Activated CD4-positive, alpha-beta memory T cell treated with anti-CD3 and anti-CD28 coated beads, Interleukin-2, amount 10 ng/mL, durations not matched to agents 7 days and 5 days (primary cell): Measurements from ENCODE around the gene UTP20. TPM values are rescaled to one million over a fixed set of nuclear protein-coding genes. Genes with fewer than 3 reads are reported as not detected.
A peak's percentile ranks its signal among the peaks of the same experiment; 100 is the strongest.
"Not testable (repeated sequence)": the region's sequence is repeated elsewhere in the genome, so short reads cannot be mapped to it uniquely, and the experiment has no call there.

Source experiments
- CTCF ChIA-PET: fragments of 350-600 bp; sonication (Branson Sonifier 250); formaldehyde crosslinking; loops from one replicate; lab custom pipeline; 2021; ENCODE audit warnings: antibody characterized with exemption, inconsistent platforms; lab: Charles Lee
- POLR2A ChIA-PET: fragments of 350-600 bp; sonication (Branson Sonifier 250); formaldehyde crosslinking; loops from one replicate; lab custom pipeline; 2021; ENCODE audit warnings: antibody characterized with exemption; lab: Charles Lee
- DNase-seq: peaks from one replicate; pipeline ENCODE4 v3.0.0-alpha.2; 2020
- H3K27ac Mint-ChIP-seq: one replicate; pipeline ENCODE4 v1.8.0; 2021; ENCODE audit warnings: mild to moderate bottlenecking, mixed read lengths
- H3K27me3 Mint-ChIP-seq: one replicate; pipeline ENCODE4 v1.8.0; 2021; ENCODE audit warnings: mixed read lengths
- H3K36me3 Mint-ChIP-seq: one replicate; pipeline ENCODE4 v1.8.0; 2021; ENCODE audit warnings: low read depth, mixed read lengths
- H3K4me1 Mint-ChIP-seq: one replicate; pipeline ENCODE4 v1.8.0; 2021; ENCODE audit warnings: mixed read lengths
- H3K4me3 Mint-ChIP-seq: one replicate; pipeline ENCODE4 v1.8.0; 2021; ENCODE audit warnings: mild to moderate bottlenecking, mixed read lengths
- H3K9me3 Mint-ChIP-seq: one replicate; pipeline ENCODE4 v1.8.0; 2021; ENCODE audit warnings: mixed read lengths
- total RNA-seq, 2 experiments: library from RNA; stranded (reverse); gene quantifications; one replicate each; pipeline ENCODE4 v1.2.3, GENCODE V29; 2021

Gene UTP20
- total RNA-seq, 2 experiments from 2014 or later: 7.6 to 9.1 TPM

- no peaks in the 10 kb centered on the region for H3K27me3 Mint-ChIP-seq
- no peaks in the 10 kb centered on the region for H3K9me3 Mint-ChIP-seq
- no peak for DNase-seq
- no peak overlapping the region for H3K27ac Mint-ChIP-seq
- no peak overlapping the region for H3K4me3 Mint-ChIP-seq
- H3K36me3 Mint-ChIP-seq: peaks cover 12% of the 10 kb centered on the region
- POLR2A ChIA-PET: no interaction called here
- H3K4me1 Mint-ChIP-seq: no peaks in the 10 kb centered on the region
- CTCF ChIA-PET: interaction anchor here (1.0 to 2.8 kb wide), 2 partner anchors 12 to 49 kb away, joined by 3 to 16 read pairs; no protein-coding TSS in a partner anchor
These were observed 56.5 kb downstream of the UTP20 start for GRCh38 chr12:101336437-101336836.

GRCh38 chr12:101338087-101338486, 58.2 kb downstream of the UTP20 start:
- Mint-ChIP-seq H3K4me1 (no peaks in the 10 kb centered on the region), H3K27ac (no peak overlapping the region), H3K36me3 (peaks cover 12% of the 10 kb centered on the region), H3K9me3 (no peaks in the 10 kb centered on the region), H3K27me3 (no peaks in the 10 kb centered on the region), H3K4me3 (no peak overlapping the region)
- ChIA-PET CTCF (interaction anchor here (1.4 to 2.8 kb wide), 2 partner anchors 10 to 14 kb away, joined by 3 to 16 read pairs; no protein-coding TSS in a partner anchor), POLR2A (no interaction called here)
- DNase-seq: no peak

GRCh38 chr12:101343893-101344292, 64.0 kb downstream of the UTP20 start:
- CTCF ChIA-PET: no interaction called here
- Mint-ChIP-seq H3K4me3 (no peak overlapping the region), H3K4me1 (peaks cover 1% of the 10 kb centered on the region), H3K27me3 (no peaks in the 10 kb centered on the region), H3K36me3 (peaks cover 35% of the 10 kb centered on the region), H3K9me3 (peaks cover 1% of the 10 kb centered on the region), H3K27ac (no peak overlapping the region)
- no peak for DNase-seq
- POLR2A ChIA-PET: no interaction called here

- H3K4me1 Mint-ChIP-seq: peaks cover 2% of the 10 kb centered on the region
- CTCF ChIA-PET: no interaction called here
- H3K4me3 Mint-ChIP-seq: no peak overlapping the region
- H3K27me3 Mint-ChIP-seq: no peaks in the 10 kb centered on the region
- no peak for DNase-seq
- no peak overlapping the region for H3K27ac Mint-ChIP-seq
- peaks cover 52% of the 10 kb centered on the region for H3K36me3 Mint-ChIP-seq
- POLR2A ChIA-PET: no interaction called here
- peaks cover 4% of the 10 kb centered on the region for H3K9me3 Mint-ChIP-seq
These were observed 71.8 kb downstream of the UTP20 start for GRCh38 chr12:101351682-101352081.

- peaks cover 20% of the 10 kb centered on the region for H3K36me3 Mint-ChIP-seq
- no peak for DNase-seq
- H3K27me3 Mint-ChIP-seq: no peaks in the 10 kb centered on the region
- ChIA-PET CTCF (no interaction called here), POLR2A (interaction anchor here (0.6 kb wide), 1 partner anchor 185 kb away, joined by 3 read pairs; no protein-coding TSS in a partner anchor)
- H3K4me3 Mint-ChIP-seq: no peak overlapping the region
- no peak overlapping the region for H3K27ac Mint-ChIP-seq
- H3K9me3 Mint-ChIP-seq: no peaks in the 10 kb centered on the region
- no peaks in the 10 kb centered on the region for H3K4me1 Mint-ChIP-seq
These were observed 76.9 kb downstream of the UTP20 start for GRCh38 chr12:101356794-101357193.

- Mint-ChIP-seq H3K4me3 (no peak overlapping the region), H3K36me3 (peaks cover 22% of the 10 kb centered on the region), H3K27ac (no peak overlapping the region), H3K4me1 (peaks cover 3% of the 10 kb centered on the region), H3K9me3 (no peaks in the 10 kb centered on the region), H3K27me3 (no peaks in the 10 kb centered on the region)
- POLR2A ChIA-PET: no interaction called here
- CTCF ChIA-PET: no interaction called here
- no peak for DNase-seq
These were observed 81.5 kb downstream of the UTP20 start for GRCh38 chr12:101361455-101361854.

- CTCF ChIA-PET: interaction anchor here (0.5 to 1.5 kb wide), 3 partner anchors 10 to 94 kb away, joined by 3 to 5 read pairs (median 4); no protein-coding TSS in a partner anchor
- POLR2A ChIA-PET: no interaction called here
- peaks cover 42% of the 10 kb centered on the region for H3K36me3 Mint-ChIP-seq
- peaks cover 3% of the 10 kb centered on the region for H3K4me1 Mint-ChIP-seq
- no peak overlapping the region for H3K4me3 Mint-ChIP-seq
- no peaks in the 10 kb centered on the region for H3K27me3 Mint-ChIP-seq
- DNase-seq: no peak
- no peak overlapping the region for H3K27ac Mint-ChIP-seq
- no peaks in the 10 kb centered on the region for H3K9me3 Mint-ChIP-seq
These were observed 88.1 kb downstream of the UTP20 start for GRCh38 chr12:101368016-101368415.

- no peaks in the 10 kb centered on the region for H3K9me3 Mint-ChIP-seq
- no peak overlapping the region for H3K4me3 Mint-ChIP-seq
- no peaks in the 10 kb centered on the region for H3K27me3 Mint-ChIP-seq
- H3K36me3 Mint-ChIP-seq: peaks cover 39% of the 10 kb centered on the region
- POLR2A ChIA-PET: no interaction called here
- no peak for DNase-seq
- H3K27ac Mint-ChIP-seq: no peak overlapping the region
- H3K4me1 Mint-ChIP-seq: peaks cover 6% of the 10 kb centered on the region
- CTCF ChIA-PET: no interaction called here
These were observed 92.5 kb downstream of the UTP20 start for GRCh38 chr12:101372431-101372830.

GRCh38 chr12:101375573-101375972, 95.7 kb downstream of the UTP20 start:
- H3K4me3 Mint-ChIP-seq: no peak overlapping the region
- CTCF ChIA-PET: no interaction called here

GRCh38 chr12:101379149-101379548, 99.2 kb downstream of the UTP20 start:
- no peaks in the 10 kb centered on the region for H3K9me3 Mint-ChIP-seq
- ChIA-PET POLR2A (interaction anchor here (1.0 kb wide), 1 partner anchor 28 kb away, joined by 3 read pairs; the partner anchor contains the start of gene ARL1), CTCF (no interaction called here)
- peaks cover 54% of the 10 kb centered on the region for H3K36me3 Mint-ChIP-seq
- no peak for DNase-seq
- H3K4me3 Mint-ChIP-seq: no peak overlapping the region
- peaks cover 6% of the 10 kb centered on the region for H3K4me1 Mint-ChIP-seq
- no peak overlapping the region for H3K27ac Mint-ChIP-seq
- H3K27me3 Mint-ChIP-seq: no peaks in the 10 kb centered on the region

More at GRCh38 chr12:101375573-101375972, 95.7 kb downstream of the UTP20 start:
- H3K27me3 Mint-ChIP-seq: no peaks in the 10 kb centered on the region
- H3K27ac Mint-ChIP-seq: peak overlapping the region; percentile 11
- H3K36me3 Mint-ChIP-seq: peaks cover 49% of the 10 kb centered on the region
- no peaks in the 10 kb centered on the region for H3K9me3 Mint-ChIP-seq
- POLR2A ChIA-PET: no interaction called here
- H3K4me1 Mint-ChIP-seq: peaks cover 6% of the 10 kb centered on the region
- no peak for DNase-seq

GRCh38 chr12:101391181-101391580, 111.3 kb downstream of the UTP20 start:
- DNase-seq, POLR2A ChIA-PET, H3K4me1 Mint-ChIP-seq, H3K27ac Mint-ChIP-seq, H3K9me3 Mint-ChIP-seq, CTCF ChIA-PET, H3K4me3 Mint-ChIP-seq, H3K27me3 Mint-ChIP-seq: not testable (repeated sequence)
- H3K36me3 Mint-ChIP-seq: peaks cover 55% of the 10 kb centered on the region

GRCh38 chr12:101407049-101407435, 127.1 kb downstream of the UTP20 start:
- Mint-ChIP-seq H3K9me3 (no peaks in the 10 kb centered on the region), H3K4me1 (peaks cover 29% of the 10 kb centered on the region), H3K27ac (peak overlapping the region; percentile 84), H3K27me3 (peaks cover 2% of the 10 kb centered on the region), H3K36me3 (peaks cover 2% of the 10 kb centered on the region), H3K4me3 (peak overlapping the region; percentile 99)
- CTCF ChIA-PET: interaction anchor here (0.6 to 3.7 kb wide), 9 partner anchors 12 to 1140 kb away, joined by 3 to 16 read pairs (median 3); partner anchors contain the start of genes DEPDC4 and SCYL2
- POLR2A ChIA-PET: interaction anchor here (0.6 to 2.6 kb wide), 10 partner anchors 8 to 629 kb away, joined by 3 to 14 read pairs (median 4); partner anchors contain the start of gene UTP20
- peak; percentile 29 for DNase-seq

- no peaks in the 10 kb centered on the region for H3K9me3 Mint-ChIP-seq
- peaks cover 2% of the 10 kb centered on the region for H3K36me3 Mint-ChIP-seq
- H3K27ac Mint-ChIP-seq: peak within 1 kb of the TSS; percentile 84
- CTCF ChIA-PET: interaction anchor here (0.6 to 3.7 kb wide), 10 partner anchors 10 to 1141 kb away, joined by 3 to 16 read pairs (median 3); partner anchors contain the start of genes DEPDC4 and SCYL2
- peaks cover 29% of the 10 kb centered on the region for H3K4me1 Mint-ChIP-seq
- POLR2A ChIA-PET: interaction anchor here (0.6 to 2.6 kb wide), 11 partner anchors 9 to 629 kb away, joined by 3 to 14 read pairs (median 3); partner anchors contain the start of gene UTP20
- H3K27me3 Mint-ChIP-seq: peaks cover 7% of the 10 kb centered on the region
- DNase-seq: peak; percentile 69
- H3K4me3 Mint-ChIP-seq: peak within 1 kb of the TSS; percentile 99
These were observed 127.8 kb downstream of the UTP20 start, which contains the start of gene ARL1 for GRCh38 chr12:101407436-101408345. Gene ARL1, minus strand, starts transcription at chr12:101407772. Its CDS starts 127 bp downstream, at chr12:101407645.
